Measurements from ENCODE around the gene MORN1.

MORN1 gene

GRCh38 chr1:2279210-2279639, 112.1 kb downstream of the MORN1 start:
- no peak overlapping the region for H3K4me3 ChIP-seq (ENCODE audit: low read depth, low read length)
- peak; percentile 89 for DNase-seq (ENCODE audit: low read depth)
- TF ChIP-seq, protein P1, sequence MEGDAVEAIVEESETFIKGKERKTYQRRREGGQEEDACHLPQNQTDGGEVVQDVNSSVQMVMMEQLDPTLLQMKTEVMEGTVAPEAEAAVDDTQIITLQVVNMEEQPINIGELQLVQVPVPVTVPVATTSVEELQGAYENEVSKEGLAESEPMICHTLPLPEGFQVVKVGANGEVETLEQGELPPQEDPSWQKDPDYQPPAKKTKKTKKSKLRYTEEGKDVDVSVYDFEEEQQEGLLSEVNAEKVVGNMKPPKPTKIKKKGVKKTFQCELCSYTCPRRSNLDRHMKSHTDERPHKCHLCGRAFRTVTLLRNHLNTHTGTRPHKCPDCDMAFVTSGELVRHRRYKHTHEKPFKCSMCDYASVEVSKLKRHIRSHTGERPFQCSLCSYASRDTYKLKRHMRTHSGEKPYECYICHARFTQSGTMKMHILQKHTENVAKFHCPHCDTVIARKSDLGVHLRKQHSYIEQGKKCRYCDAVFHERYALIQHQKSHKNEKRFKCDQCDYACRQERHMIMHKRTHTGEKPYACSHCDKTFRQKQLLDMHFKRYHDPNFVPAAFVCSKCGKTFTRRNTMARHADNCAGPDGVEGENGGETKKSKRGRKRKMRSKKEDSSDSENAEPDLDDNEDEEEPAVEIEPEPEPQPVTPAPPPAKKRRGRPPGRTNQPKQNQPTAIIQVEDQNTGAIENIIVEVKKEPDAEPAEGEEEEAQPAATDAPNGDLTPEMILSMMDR (conservative IDR thresholded peaks at IDR 0.05; ENCODE audit: low read depth, low read length): no peak

DNA sequence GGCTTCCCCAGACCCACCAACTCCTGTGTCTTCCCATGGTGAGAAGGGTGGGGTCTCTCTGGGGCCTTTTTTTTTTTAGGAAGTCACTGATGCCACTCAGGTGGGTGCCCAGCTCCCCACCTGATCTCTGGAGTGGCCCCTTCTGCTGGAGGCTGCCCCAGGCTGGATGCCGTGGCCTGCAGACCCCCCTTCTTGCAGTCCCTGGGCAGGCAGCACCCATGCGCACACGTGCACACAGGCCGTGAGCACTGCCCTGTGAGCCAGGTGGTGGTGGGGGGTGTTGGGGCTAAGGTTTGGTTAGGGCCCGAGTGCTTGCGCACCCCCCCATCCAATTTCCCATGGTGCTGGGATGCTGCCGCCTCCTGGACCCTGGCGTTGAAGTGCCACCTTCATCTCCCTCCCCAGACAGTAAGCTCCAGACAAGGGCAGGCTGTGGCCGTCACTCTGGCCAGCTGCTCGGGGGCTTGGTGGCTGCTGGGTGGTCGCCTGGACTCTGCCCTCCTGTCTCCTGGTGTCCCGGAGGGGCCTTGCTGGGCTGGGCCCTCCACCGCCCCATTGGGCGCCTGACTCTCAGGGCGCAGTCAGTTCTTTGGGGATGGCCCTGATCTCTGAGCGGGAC, 112.7 kb downstream of the MORN1 start:
- DNase-seq (ENCODE audit: low read depth): no peak
- no peak overlapping the region for H3K4me3 ChIP-seq (ENCODE audit: low read depth, low read length)
- TF ChIP-seq, protein P1 (conservative IDR thresholded peaks at IDR 0.05; ENCODE audit: low read depth, low read length): no peak

DNA sequence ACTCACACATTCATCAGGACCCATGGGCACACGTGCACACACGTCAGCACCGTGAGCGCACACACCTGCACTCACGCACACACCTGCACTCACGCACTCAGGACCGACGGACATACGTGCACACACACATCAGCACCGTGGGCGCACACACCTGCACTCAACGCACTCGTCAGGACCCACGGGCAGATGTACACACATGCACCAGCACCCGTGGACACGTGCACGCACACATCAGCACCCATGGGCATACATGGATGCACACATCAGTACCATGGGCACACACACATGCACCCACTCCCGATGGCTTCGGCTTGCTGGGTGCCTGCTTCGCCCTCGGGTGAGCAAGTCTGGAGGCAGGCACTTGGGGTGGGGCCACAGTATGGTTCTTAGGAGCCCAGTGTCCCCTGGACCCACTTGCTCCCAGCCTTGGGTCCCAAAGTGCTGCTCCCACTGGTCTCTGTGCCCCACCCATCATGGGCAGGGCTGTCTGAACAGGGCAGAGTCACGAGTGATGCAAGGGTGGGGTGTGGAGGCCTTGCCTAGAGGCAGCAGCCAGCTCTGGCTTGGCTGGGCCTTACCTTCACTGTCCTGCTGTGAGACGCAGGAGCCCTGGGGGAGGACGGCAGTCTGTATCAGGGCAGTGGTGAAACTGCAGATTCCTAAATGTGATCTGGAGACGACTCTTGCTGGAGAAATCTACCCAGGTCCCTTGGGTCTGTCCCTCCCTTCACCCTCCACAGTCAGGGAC, 113.4 kb downstream of the MORN1 start:
- no peak overlapping the region for H3K4me3 ChIP-seq (ENCODE audit: low read depth, low read length)
- DNase-seq (ENCODE audit: low read depth): no peak
- TF ChIP-seq, protein P1 (conservative IDR thresholded peaks at IDR 0.05; ENCODE audit: low read depth, low read length): no peak

DNA sequence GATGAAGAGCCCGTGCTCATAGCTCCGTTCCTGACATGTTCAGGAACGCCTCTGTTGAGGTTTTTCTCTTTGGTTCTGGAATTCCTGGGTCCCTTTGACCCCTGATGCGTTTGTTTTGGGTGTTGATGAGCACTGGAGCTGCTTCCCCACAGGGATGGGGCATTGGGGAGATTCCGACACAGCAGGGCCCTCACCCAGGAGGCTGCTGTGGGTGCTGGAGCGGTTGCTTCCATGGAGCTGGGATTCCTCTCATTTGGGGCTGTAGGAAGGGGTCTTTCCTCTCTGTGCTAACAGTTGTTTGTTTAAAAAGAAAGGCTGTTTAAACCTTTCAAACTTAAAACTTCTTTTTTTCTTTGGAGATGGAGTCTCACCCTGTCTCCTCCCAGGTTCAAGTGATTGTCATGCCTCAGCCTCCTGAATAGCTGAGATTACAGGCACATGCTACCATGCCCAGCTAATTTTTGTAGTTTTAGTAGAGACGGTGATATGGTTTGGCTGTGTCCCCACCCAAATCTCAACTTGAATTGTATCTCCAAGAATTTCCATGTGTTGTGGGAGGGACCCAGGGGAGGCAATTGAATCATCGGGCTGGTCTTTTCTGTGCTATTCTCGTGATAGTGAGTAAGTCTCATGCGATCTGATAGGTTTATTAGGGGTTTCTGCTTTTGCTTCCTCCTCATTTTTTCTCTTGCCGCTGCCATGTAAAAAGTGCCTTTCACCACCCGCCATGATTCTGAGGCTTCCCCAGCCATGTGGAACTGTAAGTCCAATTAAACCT, 114.4 kb downstream of the MORN1 start:
- DNase-seq (ENCODE audit: low read depth): peak; percentile 68
- no peak overlapping the region for H3K4me3 ChIP-seq (ENCODE audit: low read depth, low read length)
- TF ChIP-seq, protein P1 (conservative IDR thresholded peaks at IDR 0.05; ENCODE audit: low read depth, low read length): no peak

- TF ChIP-seq, protein P1 (conservative IDR thresholded peaks at IDR 0.05; ENCODE audit: low read depth, low read length): peak; percentile 7
- H3K4me3 ChIP-seq (ENCODE audit: low read depth, low read length): no peak overlapping the region
- DNase-seq (ENCODE audit: low read depth): peak; percentile 84
These were observed 115.4 kb downstream of the MORN1 start for GRCh38 chr1:2275796-2276536.

- H3K4me3 ChIP-seq (ENCODE audit: low read depth, low read length): no peak overlapping the region
- TF ChIP-seq, protein P1 (conservative IDR thresholded peaks at IDR 0.05; ENCODE audit: low read depth, low read length): no peak
- peak; percentile 22 for DNase-seq (ENCODE audit: low read depth)
These were observed 116.4 kb downstream of the MORN1 start for GRCh38 chr1:2274929-2275475.

Measured in choroid plexus epithelial cell (primary cell).